HL-60 (cell line): ENCODE measurements around the gene COBLL1.

Experiments
- DNase-seq, 2 experiments: peaks; one replicate each; pipeline ENCODE4 v3.0.0-alpha.2; 2010 to 2020; ENCODE audit warnings: low read depth in 1 of 2, low spot score in 1 of 2
- H3K27ac ChIP-seq: fragments of 250-450 bp; sonication (Bioruptor Pico); replicated peaks from 2 replicates; pipeline ENCODE4 v1.5.1; 2020; ENCODE audit warnings: mild to moderate bottlenecking, moderate library complexity
- H3K27me3 ChIP-seq: fragments of 250-450 bp; sonication (Bioruptor Pico); 2 replicates; pipeline ENCODE4 v1.5.1; 2021; ENCODE audit warnings: mild to moderate bottlenecking, moderate library complexity; ENCODE audit not compliant: insufficient read depth, poor library complexity, severe bottlenecking
- H3K4me3 ChIP-seq: replicated peaks from 2 replicates; pipeline ENCODE4 v1.5.1; 2011; ENCODE audit warnings: mild to moderate bottlenecking, control low read depth, low read length; ENCODE audit not compliant: insufficient read depth
- CTCF ChIP-seq: IDR thresholded peaks from one replicate; pipeline ENCODE4 v1.5.1; 2011; ENCODE audit warnings: low read length, control low read depth, inconsistent platforms; ENCODE audit not compliant: insufficient read depth
- GABPA ChIP-seq: IDR thresholded peaks from 2 replicates; pipeline ENCODE4 v1.6.1; 2012; ENCODE audit warnings: low read depth
- POLR2AphosphoS5 ChIP-seq: IDR thresholded peaks from 2 replicates; pipeline ENCODE4 v1.6.1; 2012; ENCODE audit warnings: low read depth
- SPI1 ChIP-seq: IDR thresholded peaks from 2 replicates; pipeline ENCODE4 v1.6.1; 2012; ENCODE audit warnings: low read depth, mild to moderate bottlenecking, borderline replicate concordance
- TF ChIP-seq, protein P1 (sequence below): IDR thresholded peaks from 2 replicates; pipeline ENCODE4 v1.6.1; 2012; ENCODE audit warnings: low read depth; ENCODE audit not compliant: insufficient replicate concordance

The COBLL1 gene

GRCh38 chr2:164669291-164669690 lies 172.3 kb downstream of the COBLL1 start:
- TF ChIP-seq GABPA (no peak), POLR2AphosphoS5 (no peak), CTCF (no peak), SPI1 (no peak)
- TF ChIP-seq, protein P1, sequence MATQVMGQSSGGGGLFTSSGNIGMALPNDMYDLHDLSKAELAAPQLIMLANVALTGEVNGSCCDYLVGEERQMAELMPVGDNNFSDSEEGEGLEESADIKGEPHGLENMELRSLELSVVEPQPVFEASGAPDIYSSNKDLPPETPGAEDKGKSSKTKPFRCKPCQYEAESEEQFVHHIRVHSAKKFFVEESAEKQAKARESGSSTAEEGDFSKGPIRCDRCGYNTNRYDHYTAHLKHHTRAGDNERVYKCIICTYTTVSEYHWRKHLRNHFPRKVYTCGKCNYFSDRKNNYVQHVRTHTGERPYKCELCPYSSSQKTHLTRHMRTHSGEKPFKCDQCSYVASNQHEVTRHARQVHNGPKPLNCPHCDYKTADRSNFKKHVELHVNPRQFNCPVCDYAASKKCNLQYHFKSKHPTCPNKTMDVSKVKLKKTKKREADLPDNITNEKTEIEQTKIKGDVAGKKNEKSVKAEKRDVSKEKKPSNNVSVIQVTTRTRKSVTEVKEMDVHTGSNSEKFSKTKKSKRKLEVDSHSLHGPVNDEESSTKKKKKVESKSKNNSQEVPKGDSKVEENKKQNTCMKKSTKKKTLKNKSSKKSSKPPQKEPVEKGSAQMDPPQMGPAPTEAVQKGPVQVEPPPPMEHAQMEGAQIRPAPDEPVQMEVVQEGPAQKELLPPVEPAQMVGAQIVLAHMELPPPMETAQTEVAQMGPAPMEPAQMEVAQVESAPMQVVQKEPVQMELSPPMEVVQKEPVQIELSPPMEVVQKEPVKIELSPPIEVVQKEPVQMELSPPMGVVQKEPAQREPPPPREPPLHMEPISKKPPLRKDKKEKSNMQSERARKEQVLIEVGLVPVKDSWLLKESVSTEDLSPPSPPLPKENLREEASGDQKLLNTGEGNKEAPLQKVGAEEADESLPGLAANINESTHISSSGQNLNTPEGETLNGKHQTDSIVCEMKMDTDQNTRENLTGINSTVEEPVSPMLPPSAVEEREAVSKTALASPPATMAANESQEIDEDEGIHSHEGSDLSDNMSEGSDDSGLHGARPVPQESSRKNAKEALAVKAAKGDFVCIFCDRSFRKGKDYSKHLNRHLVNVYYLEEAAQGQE, result no peak
- no peaks in the 10 kb centered on the region for H3K27me3 ChIP-seq
- H3K27ac ChIP-seq, result no peak overlapping the region
- DNase-seq, result no peak
- H3K4me3 ChIP-seq, result no peak overlapping the region

DNA sequence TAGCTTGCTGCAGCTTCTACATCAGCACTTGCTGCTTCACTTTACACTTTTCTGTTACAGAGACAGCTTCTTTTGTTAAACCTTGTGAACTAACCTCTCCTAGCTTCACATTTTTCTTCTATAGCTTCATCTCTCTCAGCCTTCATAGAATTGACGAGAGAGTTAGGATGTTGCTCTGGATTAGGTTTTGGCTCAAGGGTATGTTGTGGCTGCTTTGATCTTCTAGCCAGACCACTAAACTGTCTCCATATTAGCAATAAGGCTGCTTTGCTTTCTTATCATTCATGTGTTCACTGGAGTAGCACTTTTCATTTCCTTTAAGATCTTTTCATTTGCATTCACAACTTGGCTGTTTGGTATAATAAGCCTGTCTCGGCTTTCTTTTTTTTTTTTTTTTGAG lies 174.1 kb downstream of the COBLL1 start:
- DNase-seq, result no peak
- Histone ChIP-seq H3K27me3 (no peaks in the 10 kb centered on the region), H3K27ac (no peak overlapping the region), H3K4me3 (no peak overlapping the region)
- TF ChIP-seq SPI1, result no peak
- no peak for TF ChIP-seq CTCF

GRCh38 chr2:164664070-164664469 lies 177.6 kb downstream of the COBLL1 start:
- H3K27ac ChIP-seq, result no peak overlapping the region
- no peak overlapping the region for H3K4me3 ChIP-seq
- no peak for TF ChIP-seq SPI1
- no peak for TF ChIP-seq POLR2AphosphoS5
- no peak for TF ChIP-seq CTCF
- TF ChIP-seq, protein P1, result no peak
- TF ChIP-seq GABPA, result no peak
- no peaks in the 10 kb centered on the region for H3K27me3 ChIP-seq
- no peak for DNase-seq

GRCh38 chr2:164662868-164663631 lies 178.6 kb downstream of the COBLL1 start:
- DNase-seq, result no peak
- Histone ChIP-seq H3K27ac (no peak overlapping the region), H3K4me3 (no peak overlapping the region), H3K27me3 (no peaks in the 10 kb centered on the region)
- TF ChIP-seq CTCF (no peak), POLR2AphosphoS5 (no peak), SPI1 (no peak), GABPA (no peak)
- TF ChIP-seq, protein P1, result no peak
